ENCODE data around the gene ZC3H12C. TPM values are rescaled to one million over a fixed set of nuclear protein-coding genes. Genes with fewer than 3 reads are reported as not detected.

The ZC3H12C gene
- total RNA-seq, 2 donors from 2014 or later = 0.38 to 1.4 TPM

DNA sequence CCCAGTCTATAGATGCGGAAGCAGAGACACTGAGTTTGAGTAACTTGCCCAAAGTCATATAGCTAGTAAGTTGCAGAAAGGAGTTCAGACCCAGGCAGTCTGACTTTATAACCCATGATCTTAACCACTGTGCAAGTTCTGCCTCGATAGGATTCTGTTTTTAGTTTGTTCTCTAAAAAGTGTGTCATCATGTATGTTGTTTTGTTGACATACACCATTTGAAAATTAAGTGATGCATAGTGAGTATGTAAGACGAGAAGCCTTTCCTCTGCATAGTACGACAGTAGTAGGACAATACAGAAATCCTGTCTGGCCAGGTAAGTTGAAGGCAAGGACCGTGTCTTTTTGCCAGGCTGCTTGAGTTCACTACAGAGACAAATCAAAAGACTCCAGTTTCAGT is 3.3 kb downstream of the ZC3H12C start:
- Mint-ChIP-seq H3K4me3 (no peak overlapping the region), H3K36me3 (no peaks in the 10 kb centered on the region), H3K27ac (no peak overlapping the region), H3K9me3 (no peaks in the 10 kb centered on the region), H3K27me3 (peaks cover 26 to 32% of the 10 kb centered on the region in 2 donors), H3K4me1 (ENCODE audit: low read depth in 2 of 2) (peaks cover 0 to 9% of the 10 kb centered on the region in 2 donors)
- DNase-seq (ENCODE audit: low spot score) (no peak), ATAC-seq (no peak)

DNA sequence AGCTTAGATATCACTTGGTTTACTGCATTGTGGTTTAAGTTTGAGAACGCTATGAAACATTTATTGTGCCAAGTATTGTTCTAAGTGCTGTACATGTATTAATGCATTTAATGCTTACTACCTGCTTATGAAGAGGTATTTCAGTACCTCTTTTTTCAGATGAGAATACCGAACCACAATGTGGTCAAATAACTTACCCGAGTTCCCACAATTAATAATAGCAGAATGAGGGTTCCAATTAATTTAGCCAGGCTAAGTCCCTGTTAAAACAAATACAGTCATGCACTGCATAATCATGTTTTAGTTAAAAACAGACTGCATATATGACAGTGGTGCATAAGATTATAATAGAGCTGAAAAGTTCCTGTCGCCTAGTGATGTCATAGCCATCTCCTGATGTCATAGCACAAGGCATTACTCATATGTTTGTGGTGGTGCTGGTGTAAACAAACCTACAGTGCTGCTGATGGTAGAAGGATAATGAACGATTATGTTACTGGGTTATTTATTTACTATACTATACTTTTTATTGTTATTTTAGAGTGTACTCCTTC is 4.3 kb downstream of the ZC3H12C start:
- H3K4me3 Mint-ChIP-seq = no peak overlapping the region
- no peaks in the 10 kb centered on the region for H3K9me3 Mint-ChIP-seq
- ATAC-seq = no peak
- no peaks in the 10 kb centered on the region for H3K36me3 Mint-ChIP-seq
- H3K4me1 Mint-ChIP-seq (ENCODE audit: low read depth in 2 of 2) = peaks cover 0 to 5% of the 10 kb centered on the region in 2 donors
- no peak overlapping the region for H3K27ac Mint-ChIP-seq
- no peak for DNase-seq (ENCODE audit: low spot score)
- H3K27me3 Mint-ChIP-seq = peaks cover 22 to 27% of the 10 kb centered on the region in 2 donors

DNA sequence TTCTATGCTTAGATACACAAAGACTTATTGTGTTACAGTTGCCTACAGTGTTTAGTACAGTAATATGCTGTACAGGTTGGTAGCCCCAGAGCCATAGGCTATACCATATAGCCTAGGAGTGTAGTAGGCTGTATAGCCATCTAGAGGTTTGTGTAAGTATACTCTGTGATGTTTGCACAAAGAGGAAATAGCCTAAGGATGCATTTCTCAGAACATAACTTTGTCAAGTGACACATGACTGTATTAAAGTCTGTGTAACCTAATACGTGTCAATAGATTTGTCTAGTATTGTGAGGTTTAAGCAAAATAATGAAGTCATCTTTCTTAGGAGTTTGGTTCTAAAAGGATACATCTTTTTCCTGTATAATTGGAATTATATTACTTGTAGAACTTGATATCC is 5.5 kb downstream of the ZC3H12C start:
- ATAC-seq (no peak), DNase-seq (ENCODE audit: low spot score) (no peak)
- no peaks in the 10 kb centered on the region for H3K9me3 Mint-ChIP-seq
- no peak overlapping the region for H3K27ac Mint-ChIP-seq
- H3K4me3 Mint-ChIP-seq = no peak overlapping the region
- H3K4me1 Mint-ChIP-seq (ENCODE audit: low read depth in 2 of 2) = peaks cover 0 to 5% of the 10 kb centered on the region in 2 donors
- no peaks in the 10 kb centered on the region for H3K36me3 Mint-ChIP-seq
- peaks cover 21 to 26% of the 10 kb centered on the region in 2 donors for H3K27me3 Mint-ChIP-seq

DNA sequence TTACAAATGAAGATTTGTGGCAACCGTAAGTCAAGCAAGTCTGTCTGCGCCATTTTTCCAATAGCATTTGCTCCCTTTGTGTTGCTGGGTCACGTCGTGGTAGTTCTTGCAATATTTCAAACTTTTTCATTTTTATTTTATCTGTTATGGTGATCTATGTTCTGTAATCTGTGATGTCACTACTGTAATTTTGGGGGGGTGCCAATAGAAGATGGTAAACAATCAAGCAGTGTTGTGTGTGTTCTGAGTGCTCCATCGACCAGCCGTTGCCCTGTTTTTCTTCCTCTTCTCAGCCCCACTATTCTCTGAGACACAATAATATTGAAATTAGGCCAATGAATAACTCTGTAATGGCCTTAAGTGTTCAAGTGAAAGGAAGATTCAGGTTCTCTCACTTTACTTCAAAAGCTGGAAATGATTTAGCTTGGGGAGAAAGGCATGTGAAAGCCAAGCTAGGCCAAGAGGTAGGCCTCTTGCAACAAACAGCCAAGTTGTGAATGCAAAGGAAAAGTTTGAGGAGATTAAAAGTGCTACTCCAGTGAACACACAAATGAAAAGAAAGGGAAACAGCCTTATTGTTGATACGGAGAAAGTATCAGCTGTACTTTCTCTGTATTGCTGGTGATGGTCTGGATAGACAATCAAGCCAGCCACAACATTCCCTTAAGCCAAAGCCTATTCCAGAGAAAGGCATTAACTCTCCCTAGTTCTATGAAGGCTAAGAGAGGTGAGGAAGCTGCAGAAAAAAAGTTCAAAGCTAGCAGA is 7.5 kb downstream of the ZC3H12C start:
- Mint-ChIP-seq H3K4me3 (no peak overlapping the region), H3K36me3 (no peaks in the 10 kb centered on the region), H3K27me3 (peaks cover 10 to 12% of the 10 kb centered on the region in 2 donors), H3K4me1 (ENCODE audit: low read depth in 2 of 2) (no peaks in the 10 kb centered on the region), H3K27ac (no peak overlapping the region), H3K9me3 (no peaks in the 10 kb centered on the region)
- ATAC-seq (no peak), DNase-seq (ENCODE audit: low spot score) (no peak)

DNA sequence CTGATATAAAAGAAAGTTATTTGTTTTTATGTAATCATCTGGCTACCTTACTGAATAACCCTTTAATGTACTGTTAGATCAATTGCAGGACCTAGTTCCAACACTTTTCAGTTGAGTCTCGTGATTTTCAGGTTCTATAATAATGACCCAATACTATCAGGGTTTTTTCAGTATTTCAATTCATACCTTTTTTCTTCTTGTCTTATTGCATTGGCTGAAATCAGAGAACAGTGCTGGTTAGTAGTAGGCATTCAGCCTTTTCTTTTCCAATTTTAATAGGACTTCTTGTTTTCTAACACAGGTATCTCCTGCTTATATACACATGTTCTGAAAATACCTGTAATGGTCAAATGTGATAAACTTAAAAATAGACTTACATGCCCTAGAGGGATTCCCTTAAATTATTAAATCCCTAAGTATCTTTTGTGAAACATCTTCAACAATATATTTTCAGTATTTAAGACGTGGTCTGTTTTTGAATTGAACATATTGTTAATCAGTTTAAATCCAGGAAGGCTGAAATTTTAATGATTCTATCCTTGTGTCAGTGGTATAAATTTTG is 13.6 kb downstream of the ZC3H12C start:
- Mint-ChIP-seq H3K27me3 (no peaks in the 10 kb centered on the region), H3K36me3 (no peaks in the 10 kb centered on the region), H3K27ac (no peak overlapping the region), H3K4me1 (ENCODE audit: low read depth in 2 of 2) (no peaks in the 10 kb centered on the region), H3K4me3 (no peak overlapping the region), H3K9me3 (no peaks in the 10 kb centered on the region)
- ATAC-seq (no peak), DNase-seq (ENCODE audit: low spot score) (no peak)

DNA sequence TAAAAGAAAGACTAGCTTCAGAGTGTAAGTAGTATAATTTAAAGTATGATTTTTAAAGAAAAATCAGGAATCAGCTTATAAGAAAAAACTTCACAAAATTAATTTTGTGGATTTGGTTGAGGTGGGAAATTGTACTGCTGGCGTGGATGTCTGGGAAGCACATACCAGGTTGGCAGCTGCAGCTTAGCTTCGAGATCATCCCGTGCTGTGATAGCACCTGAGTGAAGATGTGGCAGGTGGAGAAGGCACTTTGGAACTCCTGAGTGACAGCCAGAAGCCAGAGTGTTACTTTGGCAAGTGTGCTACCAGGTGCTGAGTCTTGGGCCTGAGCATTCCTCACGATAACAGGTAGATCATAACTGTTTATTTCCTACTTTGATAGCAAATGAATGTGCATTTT is 17.7 kb downstream of the ZC3H12C start:
- no peaks in the 10 kb centered on the region for H3K36me3 Mint-ChIP-seq
- no peak overlapping the region for H3K27ac Mint-ChIP-seq
- H3K9me3 Mint-ChIP-seq = no peaks in the 10 kb centered on the region
- H3K4me1 Mint-ChIP-seq (ENCODE audit: low read depth in 2 of 2) = no peaks in the 10 kb centered on the region
- H3K27me3 Mint-ChIP-seq = peaks cover 3 to 13% of the 10 kb centered on the region in 2 donors
- DNase-seq (ENCODE audit: low spot score) (no peak), ATAC-seq (no peak)
- no peak overlapping the region for H3K4me3 Mint-ChIP-seq

DNA sequence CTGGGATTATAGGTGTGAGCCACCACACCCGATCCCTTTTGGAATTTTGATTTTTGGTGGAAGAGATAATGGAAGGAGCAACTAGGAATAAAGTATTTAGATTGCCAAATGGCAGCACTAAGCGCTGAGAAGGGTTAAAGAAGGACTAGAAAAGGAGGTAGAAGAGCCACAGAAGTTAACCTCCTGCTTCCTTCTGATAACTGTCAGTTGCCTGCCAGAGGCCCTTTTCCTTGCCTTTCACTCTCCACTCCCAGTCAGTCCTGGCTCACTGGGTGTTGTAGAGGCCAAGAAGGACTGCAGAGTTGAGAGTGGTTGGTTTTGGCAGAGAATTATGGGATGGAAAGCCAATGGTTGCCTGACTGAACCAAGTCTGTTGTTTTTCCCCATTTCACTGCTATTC is 19.3 kb downstream of the ZC3H12C start:
- Mint-ChIP-seq H3K4me1 (ENCODE audit: low read depth in 2 of 2) (no peaks in the 10 kb centered on the region), H3K36me3 (no peaks in the 10 kb centered on the region), H3K27ac (no peak overlapping the region), H3K9me3 (no peaks in the 10 kb centered on the region), H3K4me3 (no peak overlapping the region), H3K27me3 (peaks cover 6 to 18% of the 10 kb centered on the region in 2 donors)
- ATAC-seq (no peak), DNase-seq (ENCODE audit: low spot score) (no peak)

DNA sequence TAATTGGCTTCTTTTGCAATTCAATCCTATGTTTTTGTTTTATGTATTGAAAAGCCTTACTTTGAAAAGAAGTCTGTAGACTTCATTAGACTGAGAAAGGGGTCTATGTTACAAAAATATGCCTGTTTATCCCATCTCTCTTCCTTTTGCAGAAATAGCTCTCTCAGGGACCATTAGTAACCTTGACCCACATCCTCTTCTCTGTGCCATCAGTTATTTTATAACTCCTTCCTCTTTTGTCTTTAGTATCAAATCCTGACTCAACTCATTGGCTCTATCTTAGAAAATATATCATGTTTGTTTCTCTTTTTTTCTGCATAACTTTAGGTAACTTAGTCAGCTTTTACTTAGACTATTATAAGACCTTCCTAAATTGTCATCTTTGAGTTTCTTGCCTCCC is 20.3 kb downstream of the ZC3H12C start:
- Mint-ChIP-seq H3K4me3 (no peak overlapping the region), H3K9me3 (no peaks in the 10 kb centered on the region), H3K27me3 (peaks cover 6 to 18% of the 10 kb centered on the region in 2 donors), H3K36me3 (no peaks in the 10 kb centered on the region), H3K27ac (no peak overlapping the region), H3K4me1 (ENCODE audit: low read depth in 2 of 2) (no peaks in the 10 kb centered on the region)
- no peak for DNase-seq (ENCODE audit: low spot score)
- no peak for ATAC-seq

DNA sequence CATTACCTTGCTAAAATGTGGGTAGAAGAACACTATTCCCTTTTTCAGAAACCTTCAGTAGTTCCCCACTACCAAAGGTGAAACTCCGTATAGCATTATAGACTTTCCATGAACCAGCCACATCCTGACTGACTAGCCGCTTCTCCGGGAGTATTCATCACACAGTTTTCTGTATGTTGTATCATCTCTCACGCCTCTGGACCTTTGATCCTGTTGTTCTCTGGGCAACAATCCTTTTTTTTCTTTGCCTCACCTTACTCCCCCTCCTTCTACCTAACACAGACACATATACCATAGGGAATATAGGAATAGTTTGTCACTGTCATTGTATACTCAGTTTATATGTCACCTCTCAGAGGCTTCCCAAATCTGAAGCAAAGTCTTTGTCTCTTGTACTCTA is 20.8 kb downstream of the ZC3H12C start:
- Mint-ChIP-seq H3K9me3 (no peaks in the 10 kb centered on the region), H3K4me3 (no peak overlapping the region), H3K27me3 (peaks cover 6 to 18% of the 10 kb centered on the region in 2 donors), H3K27ac (no peak overlapping the region), H3K4me1 (ENCODE audit: low read depth in 2 of 2) (no peaks in the 10 kb centered on the region), H3K36me3 (no peaks in the 10 kb centered on the region)
- no peak for ATAC-seq
- DNase-seq (ENCODE audit: low spot score) = no peak

DNA sequence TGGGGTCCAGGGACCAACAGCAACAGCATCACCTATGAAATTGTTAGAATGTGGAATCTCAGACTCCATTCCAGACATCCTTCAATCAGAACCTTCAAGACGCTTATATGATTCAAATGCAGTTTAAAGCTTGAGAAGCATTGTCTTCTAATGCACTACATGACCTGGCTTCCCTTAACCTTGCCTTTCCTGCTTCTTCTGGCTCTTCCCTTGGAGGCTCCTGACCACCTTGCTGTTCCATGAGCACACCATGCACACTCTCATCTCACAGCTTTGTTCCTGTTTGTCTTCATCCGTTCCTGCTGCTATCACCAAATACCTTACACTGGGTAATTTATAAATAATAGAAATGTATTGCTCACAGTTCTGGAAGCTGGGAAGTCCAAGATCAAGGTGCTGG is 26.1 kb downstream of the ZC3H12C start:
- Mint-ChIP-seq H3K4me1 (ENCODE audit: low read depth in 2 of 2) (no peaks in the 10 kb centered on the region), H3K9me3 (no peaks in the 10 kb centered on the region), H3K27ac (no peak overlapping the region), H3K4me3 (no peak overlapping the region), H3K27me3 (peaks cover 7 to 13% of the 10 kb centered on the region in 2 donors), H3K36me3 (no peaks in the 10 kb centered on the region)
- DNase-seq (ENCODE audit: low spot score) (no peak), ATAC-seq (no peak)

DNA sequence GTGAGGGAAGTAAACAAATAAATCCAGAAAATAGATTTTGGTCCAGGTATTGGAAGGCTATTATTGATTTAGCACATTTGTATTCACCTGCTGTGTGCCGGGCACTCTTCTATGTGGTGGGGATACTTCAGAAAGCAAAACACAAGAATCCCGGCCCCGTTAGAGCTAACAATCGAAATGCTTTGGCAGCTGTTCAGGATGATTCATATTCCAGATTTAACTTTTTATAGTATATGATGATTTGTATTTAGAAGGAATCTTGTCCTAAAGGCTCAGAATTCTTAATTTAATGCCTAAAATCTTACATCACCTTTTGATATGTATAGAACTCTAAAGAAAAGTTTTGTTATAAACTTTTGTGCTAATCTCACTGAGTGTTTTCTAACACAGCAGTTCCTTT is 28.0 kb downstream of the ZC3H12C start:
- Mint-ChIP-seq H3K36me3 (no peaks in the 10 kb centered on the region), H3K4me1 (ENCODE audit: low read depth in 2 of 2) (no peaks in the 10 kb centered on the region), H3K27ac (no peak overlapping the region), H3K9me3 (no peaks in the 10 kb centered on the region), H3K27me3 (peaks cover 10 to 13% of the 10 kb centered on the region in 2 donors), H3K4me3 (no peak overlapping the region)
- ATAC-seq (no peak), DNase-seq (ENCODE audit: low spot score) (no peak)

DNA sequence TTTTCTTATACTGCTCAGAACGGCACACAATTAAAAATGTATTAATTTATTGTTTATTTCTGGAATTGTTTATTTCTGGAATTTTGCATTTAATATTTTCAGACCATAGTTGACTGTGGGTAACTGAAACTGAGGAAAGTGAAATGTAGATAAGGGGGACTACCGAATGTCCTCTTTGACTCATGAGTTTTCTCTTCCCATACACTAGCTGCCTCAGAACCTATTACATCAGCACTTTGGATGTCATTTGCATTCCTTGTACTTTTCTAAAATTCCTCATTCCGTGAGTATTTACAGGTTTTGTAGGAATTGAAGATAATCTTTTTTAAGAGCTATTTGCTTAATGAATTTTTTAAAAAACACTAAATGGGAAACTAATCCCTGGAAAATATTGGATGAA is 29.8 kb downstream of the ZC3H12C start:
- ATAC-seq = no peak
- no peak overlapping the region for H3K4me3 Mint-ChIP-seq
- no peak for DNase-seq (ENCODE audit: low spot score)
- H3K36me3 Mint-ChIP-seq = no peaks in the 10 kb centered on the region
- H3K27me3 Mint-ChIP-seq = peaks cover 9 to 13% of the 10 kb centered on the region in 2 donors
- no peaks in the 10 kb centered on the region for H3K4me1 Mint-ChIP-seq (ENCODE audit: low read depth in 2 of 2)
- no peak overlapping the region for H3K27ac Mint-ChIP-seq
- H3K9me3 Mint-ChIP-seq = no peaks in the 10 kb centered on the region

DNA sequence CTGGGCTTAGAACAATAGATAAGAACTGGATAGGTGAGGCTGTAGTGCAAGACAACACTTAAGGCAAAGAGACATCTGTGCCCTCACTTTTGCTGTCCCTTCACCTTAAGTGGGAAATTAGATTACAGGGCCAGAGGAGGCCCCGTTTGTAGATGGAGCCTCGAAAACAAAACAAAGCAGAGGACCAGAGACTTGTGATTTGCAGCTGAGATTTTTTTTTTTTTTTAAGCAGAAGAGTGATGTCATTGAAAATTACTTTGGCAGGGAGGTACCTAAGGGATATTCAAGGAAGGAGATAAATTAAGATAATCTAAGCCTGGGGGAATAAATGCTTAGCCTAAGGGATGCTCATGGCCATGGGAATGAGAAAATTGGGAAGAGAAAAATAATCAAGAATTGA is 31.4 kb downstream of the ZC3H12C start:
- no peaks in the 10 kb centered on the region for H3K9me3 Mint-ChIP-seq
- ATAC-seq (no peak), DNase-seq (ENCODE audit: low spot score) (no peak)
- no peak overlapping the region for H3K27ac Mint-ChIP-seq
- no peak overlapping the region for H3K4me3 Mint-ChIP-seq
- peaks cover 9 to 13% of the 10 kb centered on the region in 2 donors for H3K27me3 Mint-ChIP-seq
- no peaks in the 10 kb centered on the region for H3K36me3 Mint-ChIP-seq
- H3K4me1 Mint-ChIP-seq (ENCODE audit: low read depth in 2 of 2) = no peaks in the 10 kb centered on the region

DNA sequence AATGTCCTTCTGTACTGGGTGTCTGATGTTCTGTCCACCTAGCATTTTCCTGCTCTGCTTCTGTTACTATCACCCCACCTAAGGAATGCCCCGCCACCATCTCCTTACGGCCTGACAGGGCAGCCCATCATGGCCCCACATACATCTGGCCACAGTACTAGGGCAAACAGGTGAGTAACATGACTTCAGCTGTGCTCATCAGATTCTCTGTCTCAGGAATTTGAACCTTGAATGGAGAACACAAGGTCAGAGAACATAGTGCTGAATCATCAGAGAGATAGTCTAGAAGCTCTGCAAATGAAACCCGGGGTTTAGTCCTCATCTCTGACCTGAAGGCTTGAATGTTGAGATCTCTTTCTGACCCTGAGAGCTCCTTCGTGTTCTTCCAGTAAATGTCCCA is 32.4 kb downstream of the ZC3H12C start:
- DNase-seq (ENCODE audit: low spot score) = no peak
- peaks cover 13 to 16% of the 10 kb centered on the region in 2 donors for H3K27me3 Mint-ChIP-seq
- no peaks in the 10 kb centered on the region for H3K4me1 Mint-ChIP-seq (ENCODE audit: low read depth in 2 of 2)
- no peak overlapping the region for H3K27ac Mint-ChIP-seq
- no peaks in the 10 kb centered on the region for H3K9me3 Mint-ChIP-seq
- no peaks in the 10 kb centered on the region for H3K36me3 Mint-ChIP-seq
- no peak overlapping the region for H3K4me3 Mint-ChIP-seq
- no peak for ATAC-seq

All from natural killer cell treated with Interleukin-12 subunit alpha and Interleukin-12 subunit beta and Interleukin-15 and Interleukin-18, amount 100 ng/mL, for 72 hours (primary cell).